Lower leg skin (tissue), 3 donors: ENCODE data around the gene TSPAN15.

Experiments used
- CTCF ChIP-seq, 3 donors: fragments of 450-650 bp; IDR thresholded peaks; one replicate each; pipeline ENCODE4 v1.5.1; 2016; ENCODE audit warnings: antibody characterized with exemption in 3 of 3, mild to moderate bottlenecking in 3 of 3, moderate library complexity in 2 of 3
- POLR2A ChIP-seq, 2 donors: fragments of 450-650 bp; IDR thresholded peaks; one replicate each; pipeline ENCODE4 v1.6.1; 2016 to 2017; ENCODE audit warnings: antibody characterized with exemption in 2 of 2, mild to moderate bottlenecking in 1 of 2, moderate library complexity in 1 of 2

DNA sequence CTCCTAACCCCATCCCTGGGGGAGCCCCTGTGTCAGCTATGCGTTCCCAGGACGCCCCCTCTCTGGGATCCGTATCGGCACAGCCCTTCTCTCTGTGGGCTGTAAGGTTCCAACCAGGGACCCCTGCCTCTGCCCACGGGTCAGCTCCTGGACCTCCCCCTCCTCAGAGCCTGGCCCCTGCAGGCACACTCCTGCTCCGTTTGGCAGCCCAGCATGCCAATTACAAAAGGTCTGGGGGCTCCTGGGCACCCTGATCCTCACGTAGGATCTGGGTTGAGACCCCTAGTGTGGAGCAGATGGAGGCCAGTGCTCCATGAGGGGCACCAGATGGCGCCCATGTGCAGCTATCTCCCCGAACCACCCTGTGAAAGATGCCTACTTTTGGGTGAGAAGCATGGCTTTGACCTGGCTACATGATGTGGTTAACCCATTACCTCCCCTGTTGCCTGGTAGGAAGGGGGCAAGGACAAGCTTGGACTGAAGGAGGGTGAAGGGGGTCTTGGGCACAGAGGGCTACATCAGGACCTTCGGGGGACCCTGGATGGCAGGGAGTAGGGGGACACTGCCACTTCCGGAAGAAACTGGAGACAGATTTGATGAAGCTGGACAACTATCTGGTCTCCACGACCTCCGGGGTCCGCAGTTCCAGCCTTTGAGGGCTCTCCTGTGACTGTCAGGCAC is 43.5 kb upstream of the TSPAN15 start:
- TF ChIP-seq CTCF (IDR thresholded peaks at IDR 0.05) (no peak), POLR2A (IDR thresholded peaks at IDR 0.05) (no peak)
